KMS-11 (cell line): ENCODE data around the gene PRR36.

Source experiments
- H2AFZ ChIP-seq: fragments of 200-600 bp; sonication (generic); 2 replicates; pipeline ENCODE4 v1.6.1; 2016; ENCODE audit warnings: antibody characterized with exemption, mixed run types, low read depth
- H3K27ac ChIP-seq: fragments of 200-600 bp; sonication (generic); 2 replicates; pipeline ENCODE4 v1.6.1; 2016; ENCODE audit warnings: mild to moderate bottlenecking, mixed run types
- H3K27me3 ChIP-seq: fragments of 200-600 bp; sonication (generic); 2 replicates; pipeline ENCODE4 v1.6.1; 2017; ENCODE audit warnings: mild to moderate bottlenecking, low read depth, mixed run types, moderate library complexity; ENCODE audit not compliant: insufficient read depth
- H3K36me3 ChIP-seq: fragments of 200-600 bp; sonication (generic); 2 replicates; pipeline ENCODE4 v1.6.1; 2017; ENCODE audit warnings: mild to moderate bottlenecking, mixed run types; ENCODE audit not compliant: insufficient read depth
- H3K4me1 ChIP-seq: fragments of 200-600 bp; sonication (generic); 2 replicates; pipeline ENCODE4 v1.6.1; 2016; ENCODE audit warnings: mild to moderate bottlenecking, low read depth, mixed run types; ENCODE audit not compliant: poor library complexity, severe bottlenecking
- H3K4me2 ChIP-seq: fragments of 200-600 bp; sonication (generic); 2 replicates; pipeline ENCODE4 v1.7.0; 2016; ENCODE audit warnings: mild to moderate bottlenecking, mixed run types
- H3K4me3 ChIP-seq: fragments of 200-600 bp; sonication (generic); IDR thresholded peaks from 2 replicates; pipeline ENCODE4 v1.6.1; 2017; ENCODE audit warnings: low read depth, low read length, mixed read lengths; ENCODE audit not compliant: insufficient read depth
- H3K79me2 ChIP-seq: fragments of 200-600 bp; sonication (generic); 2 replicates; pipeline ENCODE4 v1.6.1; 2016; ENCODE audit warnings: low read depth, mixed run types; ENCODE audit not compliant: insufficient read depth
- H3K9ac ChIP-seq: fragments of 200-600 bp; sonication (generic); 2 replicates; pipeline ENCODE4 v1.6.1; 2016; ENCODE audit warnings: mild to moderate bottlenecking, mixed run types
- H4K20me1 ChIP-seq: fragments of 200-600 bp; sonication (generic); 2 replicates; pipeline ENCODE4 v1.6.1; 2016; ENCODE audit warnings: mild to moderate bottlenecking, mixed run types; ENCODE audit not compliant: insufficient read depth
- CTCF ChIP-seq: fragments of 200-600 bp; sonication (generic); conservative IDR thresholded peaks from 2 replicates; pipeline ENCODE4 v1.6.1; 2017; ENCODE audit warnings: low read depth, mild to moderate bottlenecking, antibody characterized with exemption, low read length, moderate library complexity, mixed read lengths

Gene PRR36

GRCh38 chr19:7843521-7843920 lies 30.7 kb downstream of the PRR36 start:
- H3K4me2 ChIP-seq = no peak overlapping the region
- H2AFZ ChIP-seq = no peak overlapping the region
- no peaks in the 10 kb centered on the region for H3K27me3 ChIP-seq
- H3K36me3 ChIP-seq = no peaks in the 10 kb centered on the region
- H3K4me3 ChIP-seq = no peak overlapping the region
- no peaks in the 10 kb centered on the region for H3K79me2 ChIP-seq
- no peak for TF ChIP-seq CTCF
- no peak overlapping the region for H3K9ac ChIP-seq
- H3K4me1 ChIP-seq = no peaks in the 10 kb centered on the region
- H4K20me1 ChIP-seq = no peaks in the 10 kb centered on the region
- no peak overlapping the region for H3K27ac ChIP-seq

- H3K27ac ChIP-seq = no peak overlapping the region
- H3K4me2 ChIP-seq = no peak overlapping the region
- H3K36me3 ChIP-seq = no peaks in the 10 kb centered on the region
- no peaks in the 10 kb centered on the region for H3K4me1 ChIP-seq
- H4K20me1 ChIP-seq = no peaks in the 10 kb centered on the region
- TF ChIP-seq CTCF = no peak
- H3K79me2 ChIP-seq = no peaks in the 10 kb centered on the region
- H3K4me3 ChIP-seq = no peak overlapping the region
- H2AFZ ChIP-seq = no peak overlapping the region
- H3K9ac ChIP-seq = no peak overlapping the region
- H3K27me3 ChIP-seq = no peaks in the 10 kb centered on the region
These were observed 31.4 kb downstream of the PRR36 start for GRCh38 chr19:7842661-7843294.

GRCh38 chr19:7841751-7842660 lies 32.2 kb downstream of the PRR36 start:
- Histone ChIP-seq H4K20me1 (no peaks in the 10 kb centered on the region), H3K36me3 (no peaks in the 10 kb centered on the region), H3K79me2 (no peaks in the 10 kb centered on the region), H3K4me3 (no peak overlapping the region), H3K27me3 (no peaks in the 10 kb centered on the region), H3K4me1 (no peaks in the 10 kb centered on the region), H3K4me2 (no peak overlapping the region), H3K9ac (no peak overlapping the region), H3K27ac (no peak overlapping the region), H2AFZ (no peak overlapping the region)
- no peak for TF ChIP-seq CTCF

- Histone ChIP-seq H3K4me3 (no peak overlapping the region), H3K36me3 (no peaks in the 10 kb centered on the region), H2AFZ (no peak overlapping the region), H3K4me2 (no peak overlapping the region), H3K27ac (no peak overlapping the region), H3K4me1 (no peaks in the 10 kb centered on the region), H4K20me1 (no peaks in the 10 kb centered on the region), H3K9ac (no peak overlapping the region), H3K27me3 (no peaks in the 10 kb centered on the region), H3K79me2 (no peaks in the 10 kb centered on the region)
- TF ChIP-seq CTCF = no peak
These were observed 33.6 kb downstream of the PRR36 start for GRCh38 chr19:7840629-7841028.
